SK-N-SH treated with all-trans-retinoic acid at 6 μM for 48 hours (cell line): Measurements from ENCODE around the gene NAA38.
A peak's percentile ranks its signal among the peaks of the same experiment; 100 is the strongest.

ENCODE experiments used
- ATAC-seq: fragments of 200-7000 bp; cut with Tn5 transposase; 3 replicates; pipeline ENCODE4 v1.9.1; 2020; ENCODE audit warnings: mild to moderate bottlenecking, moderate library complexity
- ARNTL ChIP-seq: fragments of 450-650 bp; formaldehyde crosslinking; IDR thresholded peaks from 2 replicates; pipeline ENCODE4 v1.5.0; 2020; ENCODE audit warnings: low read depth, mild to moderate bottlenecking, moderate library complexity, borderline replicate concordance
- BACH2 ChIP-seq: fragments of 250-450 bp; sonication (Bioruptor Pico); IDR thresholded peaks from 2 replicates; pipeline ENCODE4 v1.9.0; 2021; ENCODE audit warnings: mild to moderate bottlenecking, borderline replicate concordance
- CSDC2 ChIP-seq: fragments of 250-450 bp; sonication (Bioruptor Pico); IDR thresholded peaks from 2 replicates; pipeline ENCODE4 v1.5.0; 2020; ENCODE audit warnings: mild to moderate bottlenecking, moderate library complexity
- ESRRG ChIP-seq: fragments of 250-450 bp; sonication (Bioruptor Pico); IDR thresholded peaks from 2 replicates; pipeline ENCODE4 v1.6.1; 2021; ENCODE audit warnings: mild to moderate bottlenecking
- GLIS3 ChIP-seq: fragments of 250-450 bp; sonication (Bioruptor Pico); IDR thresholded peaks from 2 replicates; pipeline ENCODE4 v1.5.0; 2020; ENCODE audit warnings: mild to moderate bottlenecking, moderate library complexity
- ISL1 ChIP-seq: fragments of 250-450 bp; sonication (Bioruptor Pico); IDR thresholded peaks from 2 replicates; pipeline ENCODE4 v2.1.2; 2022; ENCODE audit warnings: mild to moderate bottlenecking, moderate library complexity
- OSR1 ChIP-seq: fragments of 250-450 bp; sonication (Bioruptor Pico); IDR thresholded peaks from 2 replicates; pipeline ENCODE4 v1.8.0; 2022; ENCODE audit warnings: moderate library complexity, mild to moderate bottlenecking, inconsistent platforms
- PPARA ChIP-seq: fragments of 250-450 bp; sonication (Bioruptor Pico); IDR thresholded peaks from 2 replicates; pipeline ENCODE4 v1.5.0; 2020; ENCODE audit warnings: mild to moderate bottlenecking, borderline replicate concordance
- RARB ChIP-seq: fragments of 250-450 bp; sonication (Bioruptor Pico); IDR thresholded peaks from 2 replicates; pipeline ENCODE4 v1.8.0; 2021; ENCODE audit warnings: mild to moderate bottlenecking, moderate library complexity
- SNAI2 ChIP-seq: fragments of 250-450 bp; sonication (Bioruptor Pico); IDR thresholded peaks from 2 replicates; pipeline ENCODE4 v1.5.0; 2020; ENCODE audit warnings: mild to moderate bottlenecking, moderate library complexity
- TCF4 ChIP-seq: fragments of 250-450 bp; sonication (Bioruptor Pico); IDR thresholded peaks from 2 replicates; pipeline ENCODE4 v1.8.0; 2021; ENCODE audit warnings: mild to moderate bottlenecking, moderate library complexity, borderline replicate concordance
- TOX ChIP-seq: fragments of 250-450 bp; sonication (Bioruptor Pico); IDR thresholded peaks from 2 replicates; pipeline ENCODE4 v1.8.0; 2021; ENCODE audit warnings: mild to moderate bottlenecking, moderate library complexity, borderline replicate concordance
- ZC3H10 ChIP-seq: fragments of 250-450 bp; sonication (Bioruptor Pico); IDR thresholded peaks from 2 replicates; pipeline ENCODE4 v1.5.1; 2021; ENCODE audit warnings: mild to moderate bottlenecking, moderate library complexity
- ZFP3 ChIP-seq: fragments of 250-450 bp; sonication (Bioruptor Pico); IDR thresholded peaks from 2 replicates; pipeline ENCODE4 v1.5.0; 2020; ENCODE audit warnings: mild to moderate bottlenecking, moderate library complexity
- ZFP30 ChIP-seq: fragments of 450-650 bp; formaldehyde crosslinking; IDR thresholded peaks from 2 replicates; pipeline ENCODE4 v1.5.0; 2022; ENCODE audit warnings: mild to moderate bottlenecking, moderate library complexity
- ZNF565 ChIP-seq: fragments of 450-650 bp; formaldehyde crosslinking; conservative IDR thresholded peaks from 2 replicates; pipeline ENCODE4 v1.5.0; 2020; ENCODE audit warnings: low read depth, mild to moderate bottlenecking, moderate library complexity
- ZNF70 ChIP-seq: fragments of 450-650 bp; formaldehyde crosslinking; IDR thresholded peaks from 2 replicates; pipeline ENCODE4 v1.5.0; 2020; ENCODE audit warnings: mild to moderate bottlenecking, moderate library complexity
- ZNF8 ChIP-seq: fragments of 450-650 bp; formaldehyde crosslinking; IDR thresholded peaks from 2 replicates; pipeline ENCODE4 v1.5.0; 2020; ENCODE audit warnings: mild to moderate bottlenecking, moderate library complexity
- TF ChIP-seq, protein P1 (sequence below): fragments of 250-450 bp; sonication (Bioruptor Pico); IDR thresholded peaks from 2 replicates; pipeline ENCODE4 v1.5.1; 2020; ENCODE audit warnings: low read depth, mild to moderate bottlenecking, moderate library complexity
- TF ChIP-seq, protein P2 (sequence below): fragments of 250-450 bp; sonication (Bioruptor Pico); IDR thresholded peaks from 2 replicates; pipeline ENCODE4 v1.8.0; 2021; ENCODE audit warnings: low read depth, mild to moderate bottlenecking, moderate library complexity, borderline replicate concordance
- TF ChIP-seq, protein P3 (sequence below): fragments of 250-450 bp; sonication (Bioruptor Pico); IDR thresholded peaks from 2 replicates; pipeline ENCODE4 v1.8.0; 2020; ENCODE audit warnings: mild to moderate bottlenecking, moderate library complexity, borderline replicate concordance
- TF ChIP-seq, protein P4 (sequence below): fragments of 250-450 bp; sonication (Bioruptor Pico); IDR thresholded peaks from 2 replicates; pipeline ENCODE4 v1.5.0; 2020; ENCODE audit warnings: mild to moderate bottlenecking, moderate library complexity
- TF ChIP-seq, protein P5 (sequence below): fragments of 250-450 bp; sonication (Bioruptor Pico); IDR thresholded peaks from 2 replicates; pipeline ENCODE4 v1.5.1; 2021; ENCODE audit warnings: mild to moderate bottlenecking, moderate library complexity

Gene NAA38

DNA sequence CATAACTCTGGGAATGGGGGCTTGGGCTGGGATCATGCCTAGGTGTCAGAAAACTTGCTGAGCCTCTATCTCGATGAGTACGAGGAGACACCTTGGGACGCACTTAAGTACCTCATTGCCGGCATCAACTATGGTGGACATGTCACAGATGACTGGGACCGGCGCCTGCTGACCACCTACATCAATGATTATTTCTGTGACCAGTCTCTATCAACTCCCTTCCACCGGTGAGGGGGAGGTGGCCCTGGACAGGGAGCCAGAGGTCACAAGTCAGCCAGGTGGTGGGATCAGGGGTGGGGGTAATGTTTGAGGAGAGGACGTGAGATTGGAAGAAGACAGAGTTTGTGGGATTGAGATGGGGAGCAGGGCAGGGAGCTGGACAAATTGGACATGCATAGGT lies 26.7 kb downstream of the NAA38 start:
- no peak for ATAC-seq
- TF ChIP-seq ZNF70: no peak
- no peak for TF ChIP-seq ZFP30 (CRISPR knock-in tag)
- TF ChIP-seq OSR1 (CRISPR knock-in tag): no peak
- no peak for TF ChIP-seq ISL1
- TF ChIP-seq CSDC2 (CRISPR knock-in tag): no peak
- TF ChIP-seq ZC3H10: no peak
- TF ChIP-seq PPARA (CRISPR knock-in tag): no peak
- TF ChIP-seq TCF4 (CRISPR knock-in tag): no peak
- no peak for TF ChIP-seq ARNTL (CRISPR knock-in tag)
- no peak for TF ChIP-seq ZNF8 (CRISPR knock-in tag)
- TF ChIP-seq, protein P1, sequence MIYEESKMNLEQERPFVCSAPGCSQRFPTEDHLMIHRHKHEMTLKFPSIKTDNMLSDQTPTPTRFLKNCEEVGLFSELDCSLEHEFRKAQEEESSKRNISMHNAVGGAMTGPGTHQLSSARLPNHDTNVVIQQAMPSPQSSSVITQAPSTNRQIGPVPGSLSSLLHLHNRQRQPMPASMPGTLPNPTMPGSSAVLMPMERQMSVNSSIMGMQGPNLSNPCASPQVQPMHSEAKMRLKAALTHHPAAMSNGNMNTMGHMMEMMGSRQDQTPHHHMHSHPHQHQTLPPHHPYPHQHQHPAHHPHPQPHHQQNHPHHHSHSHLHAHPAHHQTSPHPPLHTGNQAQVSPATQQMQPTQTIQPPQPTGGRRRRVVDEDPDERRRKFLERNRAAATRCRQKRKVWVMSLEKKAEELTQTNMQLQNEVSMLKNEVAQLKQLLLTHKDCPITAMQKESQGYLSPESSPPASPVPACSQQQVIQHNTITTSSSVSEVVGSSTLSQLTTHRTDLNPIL (CRISPR knock-in tag): no peak
- TF ChIP-seq, protein P2, sequence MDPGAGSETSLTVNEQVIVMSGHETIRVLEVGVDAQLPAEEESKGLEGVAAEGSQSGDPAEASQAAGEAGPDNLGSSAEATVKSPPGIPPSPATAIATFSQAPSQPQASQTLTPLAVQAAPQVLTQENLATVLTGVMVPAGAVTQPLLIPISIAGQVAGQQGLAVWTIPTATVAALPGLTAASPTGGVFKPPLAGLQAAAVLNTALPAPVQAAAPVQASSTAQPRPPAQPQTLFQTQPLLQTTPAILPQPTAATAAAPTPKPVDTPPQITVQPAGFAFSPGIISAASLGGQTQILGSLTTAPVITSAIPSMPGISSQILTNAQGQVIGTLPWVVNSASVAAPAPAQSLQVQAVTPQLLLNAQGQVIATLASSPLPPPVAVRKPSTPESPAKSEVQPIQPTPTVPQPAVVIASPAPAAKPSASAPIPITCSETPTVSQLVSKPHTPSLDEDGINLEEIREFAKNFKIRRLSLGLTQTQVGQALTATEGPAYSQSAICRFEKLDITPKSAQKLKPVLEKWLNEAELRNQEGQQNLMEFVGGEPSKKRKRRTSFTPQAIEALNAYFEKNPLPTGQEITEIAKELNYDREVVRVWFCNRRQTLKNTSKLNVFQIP (CRISPR knock-in tag): no peak
- TF ChIP-seq RARB (CRISPR knock-in tag): no peak
- no peak for TF ChIP-seq BACH2 (CRISPR knock-in tag)
- no peak for TF ChIP-seq ESRRG
- TF ChIP-seq GLIS3 (CRISPR knock-in tag): no peak
- TF ChIP-seq SNAI2 (CRISPR knock-in tag): no peak
- TF ChIP-seq ZNF565 (CRISPR knock-in tag): no peak
- no peak for TF ChIP-seq TOX (CRISPR knock-in tag)
- TF ChIP-seq ZFP3: no peak
- TF ChIP-seq, all 23 proteins: peak for 0

DNA sequence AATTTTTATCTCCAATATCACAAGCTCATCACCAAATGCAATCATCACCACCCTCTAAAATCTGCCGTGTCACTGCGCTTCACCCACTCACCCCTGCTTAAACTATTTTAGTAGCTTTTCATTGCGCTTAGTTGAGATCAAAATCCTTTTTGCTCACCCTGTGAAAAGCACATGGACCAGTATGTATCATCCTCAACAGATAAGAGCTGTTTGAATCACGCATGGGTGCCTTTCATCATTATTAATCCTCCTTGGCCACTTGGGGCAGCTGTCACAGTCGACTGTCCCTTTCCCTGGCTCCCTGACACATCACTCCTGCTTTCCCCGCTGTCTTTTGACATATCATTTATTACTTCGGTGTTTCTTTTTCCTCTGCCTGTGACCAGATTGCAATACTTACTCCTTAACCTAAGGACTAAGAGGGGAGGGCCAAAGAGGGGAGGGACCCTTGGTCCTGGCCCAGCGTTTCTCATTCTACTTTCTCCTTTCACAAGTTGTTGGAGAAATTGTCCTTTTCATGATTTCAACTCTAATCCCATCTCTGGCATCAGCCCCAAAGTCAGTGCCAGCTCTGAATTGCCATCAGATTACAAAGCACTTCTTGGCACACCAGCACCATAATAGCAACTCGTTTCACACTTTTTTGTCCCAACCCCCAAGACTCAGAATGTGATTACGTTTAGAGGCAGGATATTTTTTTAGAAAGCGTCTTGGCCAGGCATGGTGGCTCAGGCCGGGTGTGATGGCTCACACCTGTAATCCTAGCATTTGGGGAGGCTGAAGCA lies 32.0 kb downstream of the NAA38 start:
- TF ChIP-seq, protein P3, sequence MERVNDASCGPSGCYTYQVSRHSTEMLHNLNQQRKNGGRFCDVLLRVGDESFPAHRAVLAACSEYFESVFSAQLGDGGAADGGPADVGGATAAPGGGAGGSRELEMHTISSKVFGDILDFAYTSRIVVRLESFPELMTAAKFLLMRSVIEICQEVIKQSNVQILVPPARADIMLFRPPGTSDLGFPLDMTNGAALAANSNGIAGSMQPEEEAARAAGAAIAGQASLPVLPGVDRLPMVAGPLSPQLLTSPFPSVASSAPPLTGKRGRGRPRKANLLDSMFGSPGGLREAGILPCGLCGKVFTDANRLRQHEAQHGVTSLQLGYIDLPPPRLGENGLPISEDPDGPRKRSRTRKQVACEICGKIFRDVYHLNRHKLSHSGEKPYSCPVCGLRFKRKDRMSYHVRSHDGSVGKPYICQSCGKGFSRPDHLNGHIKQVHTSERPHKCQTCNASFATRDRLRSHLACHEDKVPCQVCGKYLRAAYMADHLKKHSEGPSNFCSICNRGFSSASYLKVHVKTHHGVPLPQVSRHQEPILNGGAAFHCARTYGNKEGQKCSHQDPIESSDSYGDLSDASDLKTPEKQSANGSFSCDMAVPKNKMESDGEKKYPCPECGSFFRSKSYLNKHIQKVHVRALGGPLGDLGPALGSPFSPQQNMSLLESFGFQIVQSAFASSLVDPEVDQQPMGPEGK: no peak
- no peak for TF ChIP-seq ZNF565 (CRISPR knock-in tag)
- no peak for TF ChIP-seq BACH2 (CRISPR knock-in tag)
- TF ChIP-seq ZNF70: no peak
- no peak for TF ChIP-seq SNAI2 (CRISPR knock-in tag)
- TF ChIP-seq GLIS3 (CRISPR knock-in tag): no peak
- TF ChIP-seq ZFP30 (CRISPR knock-in tag): no peak
- TF ChIP-seq, protein P4, sequence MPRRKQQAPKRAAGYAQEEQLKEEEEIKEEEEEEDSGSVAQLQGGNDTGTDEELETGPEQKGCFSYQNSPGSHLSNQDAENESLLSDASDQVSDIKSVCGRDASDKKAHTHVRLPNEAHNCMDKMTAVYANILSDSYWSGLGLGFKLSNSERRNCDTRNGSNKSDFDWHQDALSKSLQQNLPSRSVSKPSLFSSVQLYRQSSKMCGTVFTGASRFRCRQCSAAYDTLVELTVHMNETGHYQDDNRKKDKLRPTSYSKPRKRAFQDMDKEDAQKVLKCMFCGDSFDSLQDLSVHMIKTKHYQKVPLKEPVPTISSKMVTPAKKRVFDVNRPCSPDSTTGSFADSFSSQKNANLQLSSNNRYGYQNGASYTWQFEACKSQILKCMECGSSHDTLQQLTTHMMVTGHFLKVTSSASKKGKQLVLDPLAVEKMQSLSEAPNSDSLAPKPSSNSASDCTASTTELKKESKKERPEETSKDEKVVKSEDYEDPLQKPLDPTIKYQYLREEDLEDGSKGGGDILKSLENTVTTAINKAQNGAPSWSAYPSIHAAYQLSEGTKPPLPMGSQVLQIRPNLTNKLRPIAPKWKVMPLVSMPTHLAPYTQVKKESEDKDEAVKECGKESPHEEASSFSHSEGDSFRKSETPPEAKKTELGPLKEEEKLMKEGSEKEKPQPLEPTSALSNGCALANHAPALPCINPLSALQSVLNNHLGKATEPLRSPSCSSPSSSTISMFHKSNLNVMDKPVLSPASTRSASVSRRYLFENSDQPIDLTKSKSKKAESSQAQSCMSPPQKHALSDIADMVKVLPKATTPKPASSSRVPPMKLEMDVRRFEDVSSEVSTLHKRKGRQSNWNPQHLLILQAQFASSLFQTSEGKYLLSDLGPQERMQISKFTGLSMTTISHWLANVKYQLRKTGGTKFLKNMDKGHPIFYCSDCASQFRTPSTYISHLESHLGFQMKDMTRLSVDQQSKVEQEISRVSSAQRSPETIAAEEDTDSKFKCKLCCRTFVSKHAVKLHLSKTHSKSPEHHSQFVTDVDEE (CRISPR knock-in tag): no peak
- TF ChIP-seq TCF4 (CRISPR knock-in tag): no peak
- TF ChIP-seq ZC3H10: no peak
- TF ChIP-seq, protein P5, sequence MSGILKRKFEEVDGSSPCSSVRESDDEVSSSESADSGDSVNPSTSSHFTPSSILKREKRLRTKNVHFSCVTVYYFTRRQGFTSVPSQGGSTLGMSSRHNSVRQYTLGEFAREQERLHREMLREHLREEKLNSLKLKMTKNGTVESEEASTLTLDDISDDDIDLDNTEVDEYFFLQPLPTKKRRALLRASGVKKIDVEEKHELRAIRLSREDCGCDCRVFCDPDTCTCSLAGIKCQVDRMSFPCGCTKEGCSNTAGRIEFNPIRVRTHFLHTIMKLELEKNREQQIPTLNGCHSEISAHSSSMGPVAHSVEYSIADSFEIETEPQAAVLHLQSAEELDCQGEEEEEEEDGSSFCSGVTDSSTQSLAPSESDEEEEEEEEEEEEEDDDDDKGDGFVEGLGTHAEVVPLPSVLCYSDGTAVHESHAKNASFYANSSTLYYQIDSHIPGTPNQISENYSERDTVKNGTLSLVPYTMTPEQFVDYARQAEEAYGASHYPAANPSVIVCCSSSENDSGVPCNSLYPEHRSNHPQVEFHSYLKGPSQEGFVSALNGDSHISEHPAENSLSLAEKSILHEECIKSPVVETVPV (CRISPR knock-in tag): no peak
- TF ChIP-seq ZFP3: no peak
- TF ChIP-seq CSDC2 (CRISPR knock-in tag): no peak
- no peak for TF ChIP-seq ARNTL (CRISPR knock-in tag)
- TF ChIP-seq OSR1 (CRISPR knock-in tag): no peak

More for the DNA sequence above, 32.0 kb downstream of the NAA38 start:
- ATAC-seq: peak; percentile 50
